NK-92 (cell line): ENCODE results near the gene KRT73.
"Not testable (repeated sequence)": the region's sequence is repeated elsewhere in the genome, so short reads cannot be mapped to it uniquely, and the experiment has no call there.

ENCODE experiments used
- DNase-seq: peaks from one replicate; lab custom pipeline; 2025; ENCODE audit not compliant: unreplicated experiment; lab: John Stamatoyannopoulos, UW

Gene KRT73

DNA sequence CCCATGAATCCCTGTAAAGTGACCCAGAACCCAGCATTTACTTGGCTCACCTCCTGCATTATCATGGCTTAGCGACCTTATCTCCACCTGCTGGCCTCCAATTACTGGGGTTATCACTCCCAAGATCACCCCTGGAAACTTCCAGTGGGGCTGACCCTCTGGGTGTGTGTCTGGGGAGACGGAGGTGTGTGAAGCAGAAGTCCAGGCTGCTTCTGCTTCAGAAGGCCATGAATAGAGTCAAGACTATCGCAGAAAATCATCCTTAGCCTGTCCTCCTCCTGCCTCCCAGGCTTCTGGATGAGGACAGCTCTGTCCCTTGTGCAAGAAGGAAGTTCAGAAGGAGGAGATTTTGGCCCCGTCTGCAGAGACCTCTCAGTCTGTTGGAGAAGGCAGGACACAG is 16.7 kb downstream of the KRT73 start:
- DNase-seq, result no peak

- no peak for DNase-seq
Observed at GRCh38 chr12:52600941-52601481, 17.3 kb downstream of the KRT73 start, which contains the start of gene KRT72. Gene KRT72 (minus strand): TSS chr12:52601463. CDS start chr12:52601452, 11 bp downstream.

DNA sequence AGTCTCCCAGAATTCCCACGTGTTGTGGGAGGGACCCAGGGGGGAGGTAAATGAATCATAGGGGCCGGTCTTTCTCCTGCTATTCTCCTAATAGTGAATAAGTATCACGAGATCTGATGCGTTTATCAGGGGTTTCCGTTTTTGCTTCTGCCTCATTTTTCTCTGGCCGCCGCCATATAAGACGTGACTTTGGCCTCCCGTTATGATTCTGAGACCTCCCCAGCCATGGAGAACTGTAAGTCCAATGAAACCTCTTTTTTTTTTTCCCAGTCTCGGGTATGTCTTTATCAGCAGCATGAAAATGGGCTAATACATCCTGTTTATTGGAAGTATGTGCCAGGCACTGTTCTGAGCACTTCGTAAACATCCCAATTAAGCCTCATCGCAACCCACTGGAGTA is 17.9 kb downstream of the KRT73 start:
- DNase-seq, result no peak

GRCh38 chr12:52600071-52600470 is 18.3 kb downstream of the KRT73 start:
- DNase-seq, result no peak

DNA sequence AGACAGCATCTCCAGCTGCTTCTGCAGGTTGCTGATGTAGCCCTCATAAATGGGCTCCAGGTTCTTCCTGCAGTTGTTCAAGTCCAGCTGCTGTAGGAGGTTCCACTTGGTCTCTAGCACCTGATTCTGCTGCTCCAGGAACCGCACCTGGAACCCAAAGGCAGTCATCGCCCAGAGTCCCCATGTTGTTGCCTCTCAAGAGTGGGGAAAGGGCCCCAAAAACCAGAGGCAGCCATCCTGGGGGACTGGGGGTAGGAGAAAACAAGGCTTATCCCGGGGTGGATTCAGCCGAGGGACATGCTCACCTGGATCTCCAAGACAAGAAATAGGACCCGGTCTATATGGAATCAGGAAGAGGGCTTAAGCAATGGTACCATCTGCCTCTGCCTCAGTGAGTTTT is 19.4 kb downstream of the KRT73 start:
- no peak for DNase-seq

GRCh38 chr12:52594237-52594636 is 24.1 kb downstream of the KRT73 start:
- not testable (repeated sequence) for DNase-seq

- no peak for DNase-seq
Observed at GRCh38 chr12:52591521-52591920, 26.8 kb downstream of the KRT73 start.

DNA sequence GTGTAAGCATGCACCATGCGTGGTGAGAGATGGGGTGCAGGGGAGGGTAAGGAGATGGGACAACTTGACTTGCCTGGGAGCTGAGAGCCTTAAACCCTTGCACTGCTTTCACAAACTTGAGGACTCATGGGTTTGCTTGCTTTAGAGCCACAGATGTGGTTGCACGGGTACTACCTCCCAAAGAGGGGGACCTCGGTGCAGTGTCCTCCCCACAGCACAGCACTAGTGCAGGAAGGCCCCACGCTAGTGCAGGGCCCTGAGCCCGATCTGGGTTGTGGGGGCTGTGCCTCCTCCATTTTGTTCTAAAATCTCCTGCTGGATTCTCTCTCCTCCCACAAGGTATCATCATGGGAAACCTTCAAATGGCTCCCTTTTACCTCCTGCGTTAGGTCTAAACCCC is 28.3 kb downstream of the KRT73 start:
- no peak for DNase-seq

DNA sequence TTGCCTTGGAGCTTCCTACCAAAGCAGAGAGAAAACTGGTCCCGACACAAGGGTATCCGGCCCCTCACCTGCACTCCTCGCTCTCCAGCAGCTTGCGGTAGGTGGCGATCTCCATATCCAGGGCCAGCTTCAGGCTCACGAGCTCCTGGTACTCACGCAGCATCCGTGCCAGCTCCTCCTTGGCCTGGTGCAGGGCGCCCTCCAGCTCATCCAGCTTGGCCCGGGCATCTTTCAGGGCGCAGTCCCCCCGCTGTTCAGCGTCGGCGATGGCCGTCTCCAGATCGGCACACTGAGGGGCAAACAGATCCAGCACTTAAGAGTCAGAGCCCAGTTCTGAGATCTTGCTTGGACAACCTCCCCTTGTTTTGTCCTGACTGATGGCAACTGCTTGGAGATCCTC is 30.8 kb downstream of the KRT73 start:
- no peak for DNase-seq

DNA sequence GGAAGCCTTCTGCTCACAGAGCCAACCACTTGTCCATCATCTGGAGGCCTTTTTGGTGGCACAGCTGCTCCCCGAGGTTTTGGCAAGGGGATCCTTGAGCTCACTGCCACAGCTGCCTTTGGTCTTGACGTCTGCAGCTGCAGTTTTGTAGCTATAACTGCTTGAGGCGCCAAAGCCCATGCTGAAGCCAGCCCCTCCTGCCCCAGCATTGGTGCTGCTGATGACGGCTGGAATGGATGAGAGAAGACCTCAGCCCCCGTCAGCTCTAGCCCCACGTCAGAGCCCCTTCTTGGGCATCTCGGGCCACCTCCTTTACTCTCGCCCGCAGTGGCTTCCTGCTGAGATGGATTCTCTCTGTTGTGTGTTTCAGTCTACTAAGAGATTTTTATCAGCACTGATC is 32.4 kb downstream of the KRT73 start:
- no peak for DNase-seq

GRCh38 chr12:52585066-52585465 is 33.3 kb downstream of the KRT73 start:
- no peak for DNase-seq

DNA sequence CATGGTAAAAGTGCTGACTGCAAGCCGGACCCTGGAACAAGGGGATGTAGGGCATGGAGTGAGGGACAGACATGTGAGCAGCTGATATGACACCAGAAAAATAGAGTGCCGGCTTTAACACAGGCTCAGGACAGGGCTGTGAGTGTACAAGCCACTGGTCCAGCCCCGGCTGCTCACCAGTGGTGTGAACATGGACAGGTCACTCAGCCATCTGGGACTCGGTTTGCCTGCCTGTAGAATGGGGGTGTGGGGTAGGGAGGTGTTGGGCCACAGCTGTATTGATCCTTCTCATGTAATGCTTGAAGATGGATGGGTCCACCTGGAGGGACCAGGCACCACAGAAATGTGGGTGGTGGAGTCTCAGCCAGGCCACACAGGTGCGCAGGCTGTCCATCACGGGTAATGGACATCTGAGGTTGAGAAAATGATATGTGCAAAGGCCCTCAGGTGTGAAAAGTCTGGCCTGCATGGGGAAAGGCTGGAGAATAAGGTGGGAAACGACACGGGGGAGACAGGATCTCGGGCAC is 34.1 kb downstream of the KRT73 start:
- no peak for DNase-seq

GRCh38 chr12:52582971-52583456 is 35.3 kb downstream of the KRT73 start:
- no peak for DNase-seq

DNA sequence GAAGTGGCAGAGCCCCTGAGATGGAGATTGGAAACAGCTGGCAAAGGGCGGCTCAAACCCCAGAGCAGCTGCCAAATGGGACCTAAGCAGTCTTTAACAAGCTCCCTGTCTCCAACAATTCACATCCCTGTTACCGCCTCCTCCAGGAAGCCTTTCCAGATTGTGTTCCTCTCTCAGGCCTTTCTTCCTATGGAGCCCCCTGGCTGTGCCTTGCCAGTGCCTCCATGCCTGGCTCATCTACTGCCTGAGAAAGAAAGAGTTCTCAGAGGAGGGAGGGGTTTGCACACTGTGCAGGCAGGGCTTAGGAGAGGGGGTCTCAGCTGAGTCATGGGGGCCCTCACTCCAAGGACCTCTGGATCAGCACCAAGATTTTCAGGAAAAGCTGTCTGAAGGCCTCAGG is 35.9 kb downstream of the KRT73 start:
- DNase-seq, result no peak

GRCh38 chr12:52581481-52581880 is 36.9 kb downstream of the KRT73 start:
- no peak for DNase-seq

DNA sequence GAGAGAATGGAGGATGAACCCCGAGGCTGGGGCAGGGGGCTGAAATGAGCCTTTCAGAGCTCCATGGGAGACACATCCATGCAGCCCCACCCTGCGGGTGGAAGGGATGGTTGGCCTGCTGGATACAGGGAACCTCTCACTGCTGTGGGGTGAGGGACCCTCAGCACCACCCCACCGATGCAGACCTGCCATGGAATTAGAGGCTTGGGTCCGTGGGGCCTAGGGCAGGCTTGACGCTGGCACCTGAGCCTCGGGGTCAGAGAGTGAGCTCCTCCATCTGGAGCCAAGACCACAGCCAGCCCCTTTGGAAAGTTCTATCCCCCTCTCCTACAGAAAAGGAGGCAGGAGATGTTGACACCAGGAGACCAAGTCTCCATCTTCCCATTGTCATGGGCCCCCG is 37.3 kb downstream of the KRT73 start:
- DNase-seq, result no peak

DNA sequence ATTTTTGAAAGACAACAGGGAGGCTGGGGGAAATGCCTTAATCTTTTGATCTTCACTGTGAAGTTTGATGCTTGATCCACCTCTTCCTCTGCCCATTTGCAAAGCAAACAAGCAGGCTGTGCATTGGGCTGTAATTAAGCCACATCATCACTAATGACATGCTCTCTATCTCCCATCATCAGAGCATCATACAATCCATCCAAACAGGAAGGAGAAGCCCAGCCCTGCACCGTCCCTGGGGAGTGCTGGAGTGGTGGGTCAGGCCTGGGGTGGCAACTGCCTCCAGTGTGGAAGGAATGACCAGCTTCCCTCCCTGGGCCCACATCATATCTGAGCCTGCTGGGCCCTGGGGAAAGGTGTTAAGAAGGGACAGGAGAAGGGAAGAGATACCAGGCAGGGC is 37.9 kb downstream of the KRT73 start:
- no peak for DNase-seq

DNA sequence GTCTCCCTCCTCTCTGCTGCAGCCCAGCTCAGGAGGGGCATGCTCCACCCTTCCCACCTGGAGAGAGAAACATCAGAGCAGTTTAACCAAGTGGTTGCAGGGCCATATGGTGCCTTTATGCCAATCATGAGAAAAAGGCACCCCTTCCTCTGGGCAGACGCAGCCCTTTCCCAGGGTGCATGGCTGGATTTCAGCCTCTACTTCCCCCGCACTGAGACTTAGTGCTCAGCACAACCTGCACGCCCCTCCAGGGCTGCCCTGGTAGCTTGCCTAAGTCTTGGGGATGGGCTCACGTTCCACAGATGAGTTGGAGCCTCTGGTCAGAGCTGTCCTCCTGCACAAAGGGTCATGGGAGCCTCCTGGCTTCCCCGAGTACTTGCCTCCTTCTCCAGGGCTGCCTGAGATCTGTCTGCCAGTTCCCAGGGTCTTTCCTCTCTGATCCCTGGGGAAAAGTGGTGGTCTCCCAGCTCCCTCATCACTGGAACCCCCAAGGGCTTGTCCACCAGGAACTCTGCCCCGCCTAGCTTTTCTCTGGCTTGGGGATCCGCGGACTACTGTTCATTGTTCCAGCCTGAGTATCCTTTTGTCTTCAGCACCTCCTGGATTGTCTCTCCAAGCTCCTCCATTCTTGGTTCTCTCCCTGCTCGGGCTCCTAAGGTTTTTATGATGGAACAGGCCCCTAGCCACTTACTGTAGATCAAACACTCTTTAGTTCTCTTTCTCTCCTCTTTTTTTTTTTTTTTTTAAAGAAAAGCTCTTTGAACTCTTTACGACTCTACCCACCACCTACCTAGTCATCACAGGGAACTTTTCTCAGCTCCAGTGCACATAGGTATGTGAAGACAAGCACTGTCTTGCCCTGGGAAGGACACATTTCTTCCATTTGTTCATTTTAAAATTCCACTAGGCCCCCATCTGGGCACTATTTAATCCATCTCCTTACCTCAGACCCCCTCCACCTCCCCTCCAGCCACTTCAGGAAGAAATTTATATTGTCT is 38.6 kb downstream of the KRT73 start:
- DNase-seq, result no peak

DNA sequence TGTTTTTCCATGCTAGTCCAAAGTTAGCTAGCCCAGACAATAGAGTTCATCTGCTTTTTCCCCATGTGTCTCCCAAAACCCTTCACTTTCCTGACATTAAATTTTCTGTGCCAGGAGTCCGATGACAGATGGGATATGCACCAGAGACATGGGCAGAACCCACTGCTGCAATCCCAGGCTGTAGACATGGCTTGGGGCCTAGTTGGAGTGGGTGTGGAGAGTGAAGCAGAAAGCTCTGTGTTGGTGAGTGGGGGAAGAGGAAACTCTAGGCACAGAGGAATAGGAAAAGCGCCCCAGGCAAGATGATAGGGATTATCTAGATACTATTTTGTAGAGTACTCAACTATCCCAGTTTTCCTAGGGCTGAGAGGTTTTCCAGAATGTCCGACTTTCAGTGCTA is 39.9 kb downstream of the KRT73 start:
- no peak for DNase-seq

GRCh38 chr12:52577316-52577715 is 41.0 kb downstream of the KRT73 start:
- no peak for DNase-seq

DNA sequence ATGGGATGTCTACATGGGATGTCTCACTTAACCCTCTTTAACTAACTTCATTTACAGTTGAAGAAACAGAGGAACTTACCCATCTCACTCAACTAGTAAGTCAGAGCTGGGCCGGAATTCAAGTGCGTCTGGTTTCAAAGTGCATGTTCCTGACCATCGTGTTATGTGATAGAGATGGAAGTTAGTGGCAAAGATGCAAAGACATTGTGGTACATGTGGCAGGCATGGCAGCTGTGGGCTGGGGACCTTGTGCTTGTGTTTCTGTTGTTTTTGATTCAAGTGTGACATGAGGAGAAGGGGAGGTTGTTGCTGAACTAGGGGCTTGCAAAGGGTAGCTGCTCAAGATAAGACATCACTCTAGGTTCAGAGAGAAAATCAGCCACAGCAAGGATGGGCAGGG is 42.4 kb downstream of the KRT73 start:
- no peak for DNase-seq

GRCh38 chr12:52575256-52575655 is 43.1 kb downstream of the KRT73 start:
- DNase-seq, result no peak
